Measurements from ENCODE around the gene DMD.

Gene DMD

GRCh38 chrX:32170481-32170880 lies 1040.9 kb downstream of the DMD start:
- DNase-seq, result no peak

- no peak for DNase-seq
Measured at GRCh38 chrX:32155044-32155638, 1056.2 kb downstream of the DMD start.

- DNase-seq, result no peak
Measured at GRCh38 chrX:32153585-32153984, 1057.8 kb downstream of the DMD start.

GRCh38 chrX:32150141-32150540 lies 1061.2 kb downstream of the DMD start:
- no peak for DNase-seq

GRCh38 chrX:32141841-32142240 lies 1069.5 kb downstream of the DMD start:
- no peak for DNase-seq

GRCh38 chrX:32139476-32139875 lies 1071.9 kb downstream of the DMD start:
- no peak for DNase-seq

- no peak for DNase-seq
Measured at GRCh38 chrX:32137525-32137924, 1073.8 kb downstream of the DMD start.

GRCh38 chrX:32126997-32127396 lies 1084.4 kb downstream of the DMD start:
- no peak for DNase-seq

- no peak for DNase-seq
Measured at GRCh38 chrX:32118832-32119231, 1092.5 kb downstream of the DMD start.

GRCh38 chrX:32116047-32116446 lies 1095.3 kb downstream of the DMD start:
- DNase-seq, result no peak

- DNase-seq, result no peak
Measured at GRCh38 chrX:32087663-32088062, 1123.7 kb downstream of the DMD start.

GRCh38 chrX:32084757-32085156 lies 1126.6 kb downstream of the DMD start:
- DNase-seq, result no peak

GRCh38 chrX:32048285-32048684 lies 1163.1 kb downstream of the DMD start:
- DNase-seq, result no peak

GRCh38 chrX:32045149-32045548 lies 1166.2 kb downstream of the DMD start:
- DNase-seq, result no peak

- no peak for DNase-seq
Measured at GRCh38 chrX:32041181-32041580, 1170.2 kb downstream of the DMD start.

GRCh38 chrX:32026772-32027171 lies 1184.6 kb downstream of the DMD start:
- DNase-seq, result no peak

GRCh38 chrX:32024072-32024471 lies 1187.3 kb downstream of the DMD start:
- DNase-seq, result no peak

GRCh38 chrX:32016195-32016594 lies 1195.2 kb downstream of the DMD start:
- DNase-seq, result no peak

GRCh38 chrX:32010948-32011347 lies 1200.4 kb downstream of the DMD start:
- no peak for DNase-seq

- no peak for DNase-seq
Measured at GRCh38 chrX:32010212-32010611, 1201.1 kb downstream of the DMD start.

- no peak for DNase-seq
Measured at GRCh38 chrX:31993637-31994036, 1217.7 kb downstream of the DMD start.

GRCh38 chrX:31988975-31989374 lies 1222.4 kb downstream of the DMD start:
- no peak for DNase-seq

GRCh38 chrX:31981546-31982062 lies 1229.7 kb downstream of the DMD start:
- DNase-seq, result no peak

GRCh38 chrX:31969714-31970113 lies 1241.6 kb downstream of the DMD start:
- DNase-seq, result no peak

GRCh38 chrX:31962256-31962655 lies 1249.1 kb downstream of the DMD start:
- no peak for DNase-seq

Data from NCI-H1436 (cell line).